Measurements from ENCODE around the gene MSRB1. TPM values are rescaled to one million over a fixed set of nuclear protein-coding genes. Genes with fewer than 3 reads are reported as not detected.
A peak's percentile ranks its signal among the peaks of the same experiment; 100 is the strongest.
"Not testable (repeated sequence)": the region's sequence is repeated elsewhere in the genome, so short reads cannot be mapped to it uniquely, and the experiment has no call there.

Gene MSRB1
- total RNA-seq, 2 experiments from 2014 or later, result 12.0 to 12.5 TPM

GRCh38 chr16:1950047-1950446 lies 7.0 kb upstream of the MSRB1 start:
- POLR2A ChIA-PET, result interaction anchor here (0.7 to 3.7 kb wide), 2 partner anchors 15 to 21 kb away, joined by 3 to 16 read pairs; partner anchors contain the start of gene RPS2
- Mint-ChIP-seq H3K4me3 (no peak overlapping the region), H3K4me1 (no peaks in the 10 kb centered on the region), H3K27ac (no peak overlapping the region), H3K36me3 (no peaks in the 10 kb centered on the region), H3K9me3 (no peaks in the 10 kb centered on the region), H3K27me3 (peaks cover 2% of the 10 kb centered on the region)
- ATAC-seq (ENCODE audit: low read depth) (no peak), DNase-seq (no peak)

- Mint-ChIP-seq H3K36me3 (no peaks in the 10 kb centered on the region), H3K4me1 (no peaks in the 10 kb centered on the region), H3K27ac (no peak overlapping the region), H3K9me3 (no peaks in the 10 kb centered on the region), H3K4me3 (no peak overlapping the region), H3K27me3 (peaks cover 2% of the 10 kb centered on the region)
- DNase-seq (no peak), ATAC-seq (ENCODE audit: low read depth) (no peak)
- POLR2A ChIA-PET, result interaction anchor here (3.7 kb wide), 1 partner anchor 16 kb away, joined by 16 read pairs; the partner anchor contains the start of gene RPS2
Observed at GRCh38 chr16:1949507-1949906, 6.5 kb upstream of the MSRB1 start.

- DNase-seq (no peak), ATAC-seq (ENCODE audit: low read depth) (no peak)
- no peak overlapping the region for H3K27ac Mint-ChIP-seq
- no peaks in the 10 kb centered on the region for H3K27me3 Mint-ChIP-seq
- no peaks in the 10 kb centered on the region for H3K9me3 Mint-ChIP-seq
- no peak overlapping the region for H3K4me3 Mint-ChIP-seq
- H3K4me1 Mint-ChIP-seq, result peaks cover 7% of the 10 kb centered on the region
- POLR2A ChIA-PET, result no interaction called here
- no peaks in the 10 kb centered on the region for H3K36me3 Mint-ChIP-seq
Observed at GRCh38 chr16:1947369-1947670, 4.3 kb upstream of the MSRB1 start.

GRCh38 chr16:1946495-1947368 lies 3.7 kb upstream of the MSRB1 start:
- ATAC-seq (ENCODE audit: low read depth) (no peak), DNase-seq (no peak)
- Mint-ChIP-seq H3K36me3 (no peaks in the 10 kb centered on the region), H3K4me3 (no peak overlapping the region), H3K4me1 (peaks cover 10% of the 10 kb centered on the region), H3K9me3 (no peaks in the 10 kb centered on the region), H3K27me3 (no peaks in the 10 kb centered on the region), H3K27ac (no peak overlapping the region)
- POLR2A ChIA-PET, result interaction anchor here (1.8 kb wide), 1 partner anchor 18 kb away, joined by 10 read pairs; the partner anchor contains the start of gene RPS2

- ATAC-seq (ENCODE audit: low read depth), result no peak
- no peaks in the 10 kb centered on the region for H3K9me3 Mint-ChIP-seq
- H3K27ac Mint-ChIP-seq, result no peak overlapping the region
- no peak overlapping the region for H3K4me3 Mint-ChIP-seq
- no peaks in the 10 kb centered on the region for H3K27me3 Mint-ChIP-seq
- peaks cover 10% of the 10 kb centered on the region for H3K4me1 Mint-ChIP-seq
- DNase-seq, result no peak
- POLR2A ChIA-PET, result interaction anchor here (1.8 kb wide), 1 partner anchor 19 kb away, joined by 10 read pairs; the partner anchor contains the start of gene RPS2
- no peaks in the 10 kb centered on the region for H3K36me3 Mint-ChIP-seq
Observed at GRCh38 chr16:1945559-1946391, 2.8 kb upstream of the MSRB1 start.

GRCh38 chr16:1944612-1945199 lies 1.7 kb upstream of the MSRB1 start:
- DNase-seq, result no peak
- Mint-ChIP-seq H3K27ac (no peak overlapping the region), H3K4me1 (peaks cover 10% of the 10 kb centered on the region), H3K4me3 (peak overlapping the region; percentile 21), H3K9me3 (no peaks in the 10 kb centered on the region), H3K27me3 (no peaks in the 10 kb centered on the region), H3K36me3 (no peaks in the 10 kb centered on the region)
- POLR2A ChIA-PET, result interaction anchor here (0.7 to 1.9 kb wide), 2 partner anchors 16 to 36 kb away, joined by 3 to 4 read pairs; no protein-coding TSS in a partner anchor
- ATAC-seq (ENCODE audit: low read depth), result no peak

GRCh38 chr16:1942047-1942809 lies 771 bp downstream of the MSRB1 start:
- POLR2A ChIA-PET, result interaction anchor here (1.0 to 3.2 kb wide), 4 partner anchors 13 to 116 kb away, joined by 3 to 30 read pairs (median 6); partner anchors contain the start of genes NDUFB10, RNF151 and RPS2
- no peak for DNase-seq
- Mint-ChIP-seq H3K27ac (peak overlapping the region; percentile 64), H3K9me3 (no peaks in the 10 kb centered on the region), H3K36me3 (no peaks in the 10 kb centered on the region), H3K4me3 (peak overlapping the region; percentile 85), H3K27me3 (no peaks in the 10 kb centered on the region), H3K4me1 (peaks cover 10% of the 10 kb centered on the region)
- ATAC-seq (ENCODE audit: low read depth), result no peak

- Mint-ChIP-seq H3K9me3 (no peaks in the 10 kb centered on the region), H3K27ac (no peak overlapping the region), H3K4me1 (peaks cover 10% of the 10 kb centered on the region), H3K4me3 (peak overlapping the region; percentile 85), H3K36me3 (no peaks in the 10 kb centered on the region), H3K27me3 (no peaks in the 10 kb centered on the region)
- no peak for ATAC-seq (ENCODE audit: low read depth)
- POLR2A ChIA-PET, result interaction anchor here (0.6 to 3.2 kb wide), 3 partner anchors 24 to 115 kb away, joined by 3 to 30 read pairs (median 3); partner anchors contain the start of genes RNF151 and RPS2
- no peak for DNase-seq
Observed at GRCh38 chr16:1941162-1942046, 1.6 kb downstream of the MSRB1 start.

- no peak overlapping the region for H3K4me3 Mint-ChIP-seq
- no peaks in the 10 kb centered on the region for H3K9me3 Mint-ChIP-seq
- H3K27me3 Mint-ChIP-seq, result no peaks in the 10 kb centered on the region
- POLR2A ChIA-PET, result interaction anchor here (1.0 to 3.2 kb wide), 3 partner anchors 25 to 215 kb away, joined by 3 to 30 read pairs (median 3); partner anchors contain the start of genes RNF151, RPS2 and TRAF7
- DNase-seq, result no peak
- no peak for ATAC-seq (ENCODE audit: low read depth)
- H3K4me1 Mint-ChIP-seq, result peaks cover 10% of the 10 kb centered on the region
- H3K27ac Mint-ChIP-seq, result no peak overlapping the region
- no peaks in the 10 kb centered on the region for H3K36me3 Mint-ChIP-seq
Observed at GRCh38 chr16:1940273-1941161, 2.5 kb downstream of the MSRB1 start.

- H3K27ac Mint-ChIP-seq; DNase-seq; H3K36me3 Mint-ChIP-seq; H3K4me1 Mint-ChIP-seq; H3K4me3 Mint-ChIP-seq; ATAC-seq (ENCODE audit: low read depth); H3K9me3 Mint-ChIP-seq; H3K27me3 Mint-ChIP-seq: not testable (repeated sequence)
- POLR2A ChIA-PET, result interaction anchor here (1.0 kb wide), 1 partner anchor 216 kb away, joined by 3 read pairs; the partner anchor contains the start of gene TRAF7
Observed at GRCh38 chr16:1939833-1940232, 3.2 kb downstream of the MSRB1 start.

GRCh38 chr16:1938910-1939309 lies 4.1 kb downstream of the MSRB1 start:
- no peaks in the 10 kb centered on the region for H3K27me3 Mint-ChIP-seq
- no peak for DNase-seq
- ATAC-seq (ENCODE audit: low read depth), result no peak
- no peaks in the 10 kb centered on the region for H3K36me3 Mint-ChIP-seq
- peaks cover 7% of the 10 kb centered on the region for H3K4me1 Mint-ChIP-seq
- H3K9me3 Mint-ChIP-seq, result no peaks in the 10 kb centered on the region
- H3K27ac Mint-ChIP-seq, result no peak overlapping the region
- POLR2A ChIA-PET, result no interaction called here
- no peak overlapping the region for H3K4me3 Mint-ChIP-seq
